ENCODE measurements around the gene FNDC7.
"Not testable (repeated sequence)": the region's sequence is repeated elsewhere in the genome, so short reads cannot be mapped to it uniquely, and the experiment has no call there.

The FNDC7 gene, protein sequence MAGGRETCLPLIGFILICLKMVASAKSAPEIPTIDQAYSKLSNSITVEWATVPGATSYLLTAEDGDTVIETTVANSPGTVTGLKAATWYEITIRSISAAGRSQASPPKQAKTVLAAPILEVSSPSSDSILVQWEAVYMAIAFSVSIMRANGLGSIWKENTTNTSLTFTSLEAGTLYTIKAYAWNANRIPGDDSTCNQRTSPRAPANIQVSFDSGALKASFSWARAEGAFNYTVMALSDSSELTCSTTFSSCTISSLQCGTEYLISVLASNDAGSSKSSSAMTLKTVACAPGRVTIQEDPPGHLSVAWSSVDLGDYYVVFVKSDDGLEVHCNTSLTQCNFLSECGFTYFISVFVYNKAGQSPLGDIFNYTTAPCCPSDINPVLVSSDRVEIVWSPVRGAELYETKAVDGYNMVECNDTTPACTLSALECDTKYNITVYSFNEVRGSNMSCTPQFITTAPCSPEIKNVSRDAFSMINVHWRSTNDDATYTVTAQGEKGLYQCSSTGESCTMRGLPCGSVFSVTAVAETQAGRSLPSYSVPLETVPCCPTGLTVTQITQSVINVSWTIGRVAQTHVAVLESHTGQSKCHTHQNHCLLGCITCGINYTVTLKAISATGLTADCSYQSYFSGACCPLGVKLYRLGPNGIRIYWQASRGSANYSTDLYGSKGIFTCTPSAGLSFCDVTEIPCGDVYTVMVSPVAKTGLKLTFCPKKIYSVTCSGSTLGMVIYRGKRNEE

DNA sequence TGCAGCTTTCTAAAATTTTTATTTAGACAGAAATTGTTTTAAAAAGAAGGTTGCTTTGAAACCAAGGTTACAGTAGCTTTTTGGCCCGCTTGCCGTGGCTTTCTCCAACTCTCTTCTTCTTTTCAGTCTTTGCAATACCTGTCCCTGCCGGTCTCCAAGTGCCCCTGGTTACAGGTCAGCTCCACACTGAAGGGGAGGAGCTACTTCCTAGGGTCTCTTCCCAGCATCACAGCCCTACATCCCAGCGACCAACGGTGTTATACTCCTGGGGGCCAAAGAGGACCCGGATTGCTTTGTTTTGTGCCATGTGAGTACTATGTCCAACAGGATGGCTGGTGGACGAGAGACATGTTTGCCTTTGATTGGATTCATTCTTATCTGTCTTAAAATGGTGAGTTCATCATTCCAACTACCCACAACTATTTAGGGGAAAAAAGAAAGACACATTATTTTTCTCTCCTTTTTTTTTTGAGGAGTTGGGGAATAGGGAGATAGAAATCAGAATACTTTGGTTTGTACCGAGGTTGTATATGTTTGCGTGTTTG is at the start of gene FNDC7:
Gene FNDC7 (plus strand): TSS at position 303 of the 545 bp plus-strand sequence. CDS start 26 bp downstream, at position 329.
- DNase-seq: no peak

DNA sequence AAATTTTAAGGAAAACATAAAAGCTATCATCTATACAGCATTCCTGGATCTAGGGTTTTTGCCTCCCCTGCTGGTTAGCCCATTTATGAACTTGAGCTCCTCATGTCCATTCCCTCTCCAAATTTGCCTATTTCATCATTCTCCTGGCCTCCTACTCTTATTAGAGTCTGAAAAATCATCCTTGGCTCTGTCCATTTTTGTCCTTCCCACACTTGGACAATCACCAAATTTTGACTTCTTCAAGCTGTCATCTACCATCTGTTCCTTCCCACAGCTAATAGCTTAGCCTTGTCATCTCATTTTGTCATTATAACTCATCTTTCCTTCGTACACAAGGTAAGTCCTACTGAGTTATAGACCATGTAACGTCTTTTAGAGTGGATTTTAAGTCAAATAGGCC is 49.6 kb upstream of the FNDC7 start:
- DNase-seq: peak; percentile 60

DNA sequence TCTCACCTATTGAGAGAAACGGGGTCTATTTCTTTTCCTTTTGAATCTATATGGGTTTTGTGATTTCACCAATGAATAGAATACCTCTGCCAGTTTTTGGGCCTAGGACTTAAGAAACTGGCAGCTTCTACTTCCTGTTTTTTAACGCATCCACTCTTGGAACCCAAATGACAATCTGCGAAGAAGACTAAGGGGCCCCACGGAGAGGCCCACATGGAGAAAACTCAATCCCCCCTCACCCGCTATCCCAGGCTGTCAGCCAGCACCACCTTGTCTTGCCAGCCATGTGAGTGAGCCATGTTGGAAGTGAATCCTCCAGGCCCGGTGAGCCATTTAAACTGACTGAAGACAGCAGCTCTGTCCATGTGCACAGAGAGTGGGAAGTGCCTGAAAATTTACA is 48.2 kb upstream of the FNDC7 start:
- no peak for DNase-seq

DNA sequence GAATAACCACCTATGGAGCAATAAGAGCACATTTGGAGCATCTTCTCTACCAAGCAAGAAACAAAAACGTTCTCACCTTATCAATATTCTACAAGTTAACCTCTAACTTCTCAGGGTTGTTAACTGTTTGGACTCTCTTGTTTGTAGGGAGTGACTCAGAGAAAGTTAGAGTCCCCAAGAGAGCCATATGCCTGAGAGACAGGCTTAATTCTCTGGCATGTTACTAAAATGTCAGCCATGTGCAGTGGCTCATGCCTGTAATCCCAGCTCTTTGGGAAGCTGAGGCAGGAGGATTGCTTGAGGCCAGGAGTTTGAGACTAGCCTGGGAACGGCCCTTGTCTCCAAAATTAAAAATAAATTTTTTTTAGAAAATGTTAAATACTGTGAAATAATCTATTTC is 47.6 kb upstream of the FNDC7 start:
- no peak for DNase-seq

DNA sequence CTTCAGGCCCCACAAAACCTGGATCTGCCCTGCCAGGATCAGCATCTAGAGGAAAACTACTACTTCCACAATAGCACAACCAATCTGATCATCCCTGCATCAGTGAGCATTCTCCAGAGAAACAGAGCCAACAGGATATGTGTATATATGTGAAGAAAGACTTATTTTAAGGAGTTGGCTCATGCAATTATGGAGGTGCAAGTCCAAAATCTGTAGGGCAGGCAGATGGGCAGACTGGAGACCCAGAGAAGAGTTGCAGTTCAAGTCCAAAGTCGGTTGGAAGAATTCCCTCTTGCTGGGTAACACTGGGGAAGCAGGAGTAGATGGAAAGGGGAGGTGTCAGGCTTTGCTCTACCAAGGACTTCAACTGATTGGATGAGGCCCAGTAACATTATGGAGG is 46.9 kb upstream of the FNDC7 start:
- DNase-seq: no peak

DNA sequence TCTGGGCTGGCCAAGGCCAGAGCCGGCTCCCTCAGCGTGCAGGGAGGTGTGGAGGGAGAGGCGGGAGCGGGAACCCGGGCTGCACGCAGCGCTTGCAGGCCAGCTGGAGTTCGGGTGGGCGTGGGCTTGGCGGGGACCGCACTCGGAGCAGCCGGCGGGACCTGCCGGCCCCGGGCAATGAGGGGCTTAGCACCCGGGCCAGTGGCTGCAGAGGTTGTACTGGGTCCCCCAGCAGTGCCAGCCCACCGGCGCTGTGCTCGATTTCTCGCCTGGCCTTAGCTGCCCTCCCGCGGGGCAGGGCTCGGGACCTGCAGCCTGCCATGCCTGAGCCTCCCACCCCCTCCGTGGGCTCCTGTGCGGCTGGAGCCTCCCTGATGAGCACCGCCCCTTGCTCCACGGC is 45.3 kb upstream of the FNDC7 start:
- not testable (repeated sequence) for DNase-seq

DNA sequence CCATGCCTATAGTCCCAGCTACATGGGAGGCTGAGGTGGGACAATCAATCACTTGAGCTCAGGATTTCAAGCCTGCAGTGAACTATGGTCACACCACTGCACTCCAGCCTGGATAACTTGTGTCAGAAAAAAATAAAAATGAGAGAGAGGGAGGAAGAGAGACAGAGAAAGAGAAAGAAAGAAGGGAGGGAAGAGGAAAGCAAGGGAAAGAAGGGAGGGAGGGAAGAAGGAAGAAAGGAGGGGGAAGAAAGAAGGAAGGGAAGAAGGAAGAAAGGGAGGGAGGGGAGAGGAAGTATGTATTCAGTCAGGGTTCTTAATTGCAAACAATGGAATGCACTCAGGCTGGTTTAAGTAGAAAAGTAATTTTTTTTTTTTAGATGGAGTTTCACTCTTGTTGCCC is 43.9 kb upstream of the FNDC7 start:
- no peak for DNase-seq

DNA sequence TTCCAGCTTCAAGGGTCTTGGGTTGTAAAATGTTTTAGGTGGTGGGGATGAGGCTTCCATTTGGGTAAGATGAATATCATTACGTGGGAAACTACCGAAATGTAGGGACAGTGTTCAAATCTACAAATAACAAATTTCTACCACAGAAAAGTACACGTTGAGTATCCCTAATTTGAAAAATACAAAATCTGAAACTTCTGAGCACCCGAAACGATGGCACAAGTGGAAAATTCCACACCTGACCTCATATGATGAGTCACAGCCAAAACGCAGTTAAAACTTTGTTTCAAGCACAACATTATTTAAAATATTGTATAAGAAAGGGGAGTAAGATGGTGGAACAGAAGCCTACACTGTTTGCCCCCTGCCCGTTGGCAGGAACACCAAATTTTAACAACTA is 43.0 kb upstream of the FNDC7 start:
- no peak for DNase-seq

DNA sequence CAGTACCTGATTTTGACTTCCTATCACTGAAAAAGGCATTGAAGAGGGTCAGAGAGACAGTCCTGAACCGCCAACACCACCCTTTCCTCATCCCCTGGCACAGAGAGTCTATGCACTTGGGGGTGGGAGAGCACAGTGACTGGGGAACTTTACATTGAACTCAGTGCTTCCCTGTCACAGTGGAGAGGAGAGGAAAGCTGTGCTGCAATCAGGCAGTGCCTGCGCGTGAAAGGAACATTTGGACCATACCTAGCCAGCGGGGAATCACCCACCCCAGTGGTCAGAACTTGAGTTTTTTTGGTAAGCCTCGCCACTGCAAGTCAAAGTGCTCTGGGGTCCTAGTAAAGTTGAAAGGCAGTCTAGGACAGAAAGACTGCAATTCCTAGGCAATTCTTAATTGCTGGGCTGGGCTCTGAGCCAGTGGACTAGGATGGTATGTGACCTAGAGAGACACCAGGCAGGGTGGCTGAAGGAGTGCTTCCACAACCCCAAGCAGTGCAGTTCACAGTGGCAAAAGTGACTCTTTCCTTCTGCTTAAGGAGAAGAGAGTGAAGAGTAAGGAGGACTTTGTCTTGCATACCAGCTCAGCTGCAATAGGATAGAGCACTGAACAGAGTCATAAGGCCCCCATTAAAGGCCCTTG is 42.5 kb upstream of the FNDC7 start:
- no peak for DNase-seq

DNA sequence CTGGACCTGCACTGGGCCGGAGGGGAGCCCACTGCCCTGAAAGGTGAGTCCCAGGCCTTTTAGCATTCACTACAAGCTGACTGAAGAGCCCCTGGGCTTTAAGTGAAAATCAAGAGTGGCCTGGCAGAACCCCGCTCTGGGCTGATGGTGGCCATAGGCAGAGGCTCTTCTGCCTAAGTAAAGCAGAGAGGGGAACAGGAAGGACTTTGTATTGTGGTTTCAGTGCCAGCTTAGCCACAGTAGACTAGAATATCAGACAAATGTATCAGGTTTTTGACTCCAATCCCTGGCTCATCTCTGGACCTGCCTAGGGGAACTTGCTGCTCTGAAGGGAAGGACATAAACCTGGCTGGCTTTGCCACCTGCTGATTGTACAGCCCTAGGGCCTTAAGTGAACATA is 41.6 kb upstream of the FNDC7 start:
- DNase-seq: no peak

DNA sequence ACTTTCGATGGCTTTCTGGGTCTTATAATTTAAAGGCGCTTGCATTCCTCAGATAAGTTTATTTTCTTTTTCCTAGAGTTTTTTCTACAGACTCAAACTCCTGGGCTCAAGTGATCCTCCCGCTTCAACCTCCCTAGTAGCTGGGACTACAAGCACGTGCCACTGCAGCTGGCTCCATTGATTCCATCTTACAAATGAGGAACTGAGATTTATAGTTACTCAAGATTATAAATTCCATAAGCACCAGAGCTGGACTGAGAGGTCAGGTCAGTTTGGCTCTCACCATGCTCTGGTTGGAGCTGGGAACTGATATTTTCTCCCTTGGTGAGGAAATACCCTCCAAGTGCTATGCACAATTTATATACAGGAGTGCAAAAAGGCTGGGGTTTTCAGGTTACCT is 34.0 kb upstream of the FNDC7 start:
- no peak for DNase-seq

DNA sequence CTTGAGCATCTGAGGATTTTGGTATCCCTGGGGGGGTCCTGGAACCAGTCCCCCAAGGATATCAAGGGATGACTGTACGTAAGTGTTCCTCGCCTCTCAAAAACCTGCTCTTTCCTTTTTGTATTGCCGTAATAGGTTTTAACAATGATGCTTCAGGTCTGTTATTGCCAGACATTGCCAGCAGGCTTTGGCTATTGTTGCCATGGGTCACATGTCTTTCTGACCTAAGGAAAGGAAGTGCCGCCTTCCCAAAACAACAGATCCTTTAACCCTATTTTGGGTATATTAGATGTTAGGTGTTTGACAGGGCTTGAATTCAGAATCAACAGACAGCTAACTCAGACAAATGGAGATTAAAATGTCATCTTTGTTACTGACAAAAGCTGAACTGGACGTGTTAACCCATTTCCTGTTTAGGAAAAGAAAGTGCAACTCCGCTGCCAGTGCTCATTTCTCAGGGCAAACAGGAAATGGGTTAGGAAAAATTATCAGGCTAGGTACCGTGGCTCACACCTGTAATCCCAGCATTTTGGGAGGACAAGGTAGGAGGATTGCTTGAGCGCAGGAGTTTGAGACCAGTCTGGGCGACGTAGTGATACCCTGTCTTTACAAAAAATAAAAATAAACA is 33.0 kb upstream of the FNDC7 start:
- no peak for DNase-seq

DNA sequence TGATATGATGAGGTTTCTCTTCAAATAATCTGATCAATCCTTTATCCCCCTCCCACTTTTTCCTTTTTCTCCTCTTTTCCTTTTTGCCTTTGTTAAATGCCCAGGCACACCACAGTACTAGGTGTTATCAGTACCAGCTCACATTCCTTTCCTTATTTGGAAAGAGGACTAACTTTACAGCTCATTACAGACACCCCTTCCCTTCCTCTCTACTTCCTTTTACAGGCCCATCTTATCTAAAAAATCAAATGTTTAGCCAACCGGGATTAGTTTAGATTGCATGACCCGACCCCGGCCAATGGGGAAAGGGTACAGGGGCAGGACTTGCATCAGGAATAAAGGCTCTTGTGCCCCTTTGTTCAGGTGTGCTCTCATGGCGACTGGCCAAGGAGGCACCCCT is 31.0 kb upstream of the FNDC7 start:
- not testable (repeated sequence) for DNase-seq

DNA sequence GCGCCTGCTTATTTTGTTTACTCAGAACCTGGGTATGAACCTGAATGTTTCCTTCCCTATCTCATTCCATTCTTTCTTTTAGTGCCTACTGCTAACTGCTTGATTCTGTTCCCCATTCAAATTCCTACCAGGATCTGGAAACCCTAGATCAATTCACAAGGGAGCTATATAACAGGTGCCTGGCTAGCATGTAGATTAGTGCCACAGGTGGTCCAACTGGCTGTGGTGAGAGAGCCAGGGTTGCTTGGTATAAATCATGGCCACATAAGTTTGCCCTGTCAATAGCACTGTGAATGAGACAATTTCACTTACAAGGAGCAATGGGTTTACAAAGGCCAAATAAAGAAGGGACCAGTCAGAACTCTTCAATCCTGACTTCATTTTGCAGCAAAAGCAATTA is 27.2 kb upstream of the FNDC7 start:
- DNase-seq: no peak

DNA sequence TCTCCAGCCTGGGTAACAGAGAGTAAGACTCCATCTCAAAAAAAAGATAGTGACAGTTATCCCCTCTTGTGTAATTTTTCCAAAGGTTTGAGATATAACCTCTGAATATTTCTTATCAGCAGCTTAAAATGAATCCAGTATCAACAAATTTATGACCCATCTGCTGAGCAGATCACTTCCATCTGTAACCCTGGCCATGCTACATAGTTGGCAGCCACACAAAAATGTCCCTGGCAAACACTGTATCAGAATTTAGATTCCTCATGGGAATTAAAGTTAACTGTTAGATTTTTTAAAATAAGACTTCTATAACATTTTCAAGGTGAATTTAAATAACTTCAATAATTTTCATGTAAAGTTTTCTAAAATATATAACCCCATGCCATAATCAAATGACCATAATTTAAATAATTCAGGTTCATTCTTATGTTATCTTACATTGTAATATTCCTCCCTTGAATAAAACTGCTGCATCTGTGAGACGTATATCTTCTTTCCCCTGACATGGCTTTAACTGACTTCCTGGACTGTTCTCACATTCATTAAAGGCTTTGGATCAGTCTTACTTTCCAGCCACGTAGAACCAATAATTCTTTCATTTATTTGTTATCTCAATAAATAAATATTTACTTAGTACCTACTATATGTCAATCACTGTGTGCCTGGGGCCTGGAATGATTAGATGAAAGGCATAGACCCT is 25.9 kb upstream of the FNDC7 start:
- DNase-seq: no peak

DNA sequence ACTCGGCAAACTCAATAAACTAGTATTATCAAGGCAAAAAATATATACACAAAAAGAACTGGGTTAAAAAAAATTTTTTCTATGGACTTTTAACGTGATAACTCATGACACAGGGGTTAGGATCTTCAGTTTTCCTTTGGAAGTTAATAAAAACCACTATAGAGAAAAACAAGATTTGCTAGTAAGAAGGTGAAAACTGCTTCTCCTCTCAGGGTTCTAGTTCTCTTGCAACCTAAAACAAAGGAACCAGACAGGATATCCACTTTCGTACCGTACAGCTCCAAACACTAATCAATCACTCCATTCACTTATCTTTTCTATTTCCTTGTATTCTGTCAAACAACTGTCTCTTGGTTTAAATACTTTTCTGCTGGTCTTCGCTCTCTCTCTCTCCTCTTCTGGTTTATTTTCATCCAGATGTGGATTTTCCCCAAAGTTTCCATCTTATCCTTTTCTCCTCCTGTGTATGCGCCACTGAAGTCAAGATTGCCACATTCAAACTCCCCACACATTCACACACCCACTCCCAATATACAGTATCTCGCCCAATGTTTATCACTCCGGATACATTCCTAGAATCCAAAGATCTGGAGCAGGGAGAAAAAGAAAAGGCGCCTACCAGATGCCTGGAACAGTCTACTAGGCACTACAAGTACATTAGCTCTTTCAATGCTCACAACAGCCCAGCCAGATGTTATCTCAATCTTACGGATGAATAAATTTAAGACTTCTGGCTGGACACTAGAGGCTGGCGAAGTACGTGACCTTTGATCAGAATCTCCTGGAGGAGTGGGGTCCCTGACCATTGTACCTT is 21.4 kb upstream of the FNDC7 start:
- no peak for DNase-seq

DNA sequence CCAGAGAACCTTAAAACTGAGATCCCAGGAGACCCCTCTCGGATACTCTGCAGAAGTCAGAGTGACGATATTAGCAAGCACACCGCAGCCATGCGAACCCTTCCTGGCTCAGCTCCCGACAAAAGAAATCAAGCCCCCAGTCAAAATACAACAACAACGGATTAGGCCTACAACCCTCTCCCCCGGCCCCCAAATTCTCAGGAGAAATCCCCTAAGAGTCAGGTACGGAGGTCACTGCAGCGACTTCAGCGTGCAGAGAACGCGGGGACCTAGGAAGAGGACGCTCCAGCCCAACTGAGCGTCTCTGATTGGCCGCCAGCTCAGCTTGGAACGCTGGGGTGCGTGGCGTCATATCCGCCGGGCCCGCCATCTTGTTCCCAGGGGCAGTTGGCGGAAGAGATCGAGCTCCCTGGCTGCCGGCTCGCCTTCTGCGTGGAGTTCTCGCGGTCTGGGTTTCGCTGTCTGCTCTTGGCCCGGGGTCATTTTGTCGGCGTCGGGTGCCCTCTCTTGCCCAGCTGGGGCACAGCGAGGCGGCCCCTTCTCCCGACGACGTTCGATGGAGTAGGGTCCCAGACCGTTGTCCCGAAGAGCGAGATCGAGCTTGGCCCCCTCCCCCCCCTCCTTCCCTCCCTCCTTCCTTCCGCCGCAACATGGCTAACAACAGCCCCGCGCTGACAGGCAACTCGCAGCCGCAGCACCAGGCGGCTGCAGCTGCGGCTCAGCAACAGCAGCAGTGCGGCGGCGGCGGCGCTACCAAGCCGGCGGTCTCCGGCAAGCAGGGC is 20.6 kb upstream of the FNDC7 start, which contains the start of gene PRPF38B:
Gene PRPF38B (plus strand): TSS at position 369 of the 782 bp plus-strand sequence. CDS start 282 bp downstream, at position 651.
- DNase-seq: peak; percentile 90

DNA sequence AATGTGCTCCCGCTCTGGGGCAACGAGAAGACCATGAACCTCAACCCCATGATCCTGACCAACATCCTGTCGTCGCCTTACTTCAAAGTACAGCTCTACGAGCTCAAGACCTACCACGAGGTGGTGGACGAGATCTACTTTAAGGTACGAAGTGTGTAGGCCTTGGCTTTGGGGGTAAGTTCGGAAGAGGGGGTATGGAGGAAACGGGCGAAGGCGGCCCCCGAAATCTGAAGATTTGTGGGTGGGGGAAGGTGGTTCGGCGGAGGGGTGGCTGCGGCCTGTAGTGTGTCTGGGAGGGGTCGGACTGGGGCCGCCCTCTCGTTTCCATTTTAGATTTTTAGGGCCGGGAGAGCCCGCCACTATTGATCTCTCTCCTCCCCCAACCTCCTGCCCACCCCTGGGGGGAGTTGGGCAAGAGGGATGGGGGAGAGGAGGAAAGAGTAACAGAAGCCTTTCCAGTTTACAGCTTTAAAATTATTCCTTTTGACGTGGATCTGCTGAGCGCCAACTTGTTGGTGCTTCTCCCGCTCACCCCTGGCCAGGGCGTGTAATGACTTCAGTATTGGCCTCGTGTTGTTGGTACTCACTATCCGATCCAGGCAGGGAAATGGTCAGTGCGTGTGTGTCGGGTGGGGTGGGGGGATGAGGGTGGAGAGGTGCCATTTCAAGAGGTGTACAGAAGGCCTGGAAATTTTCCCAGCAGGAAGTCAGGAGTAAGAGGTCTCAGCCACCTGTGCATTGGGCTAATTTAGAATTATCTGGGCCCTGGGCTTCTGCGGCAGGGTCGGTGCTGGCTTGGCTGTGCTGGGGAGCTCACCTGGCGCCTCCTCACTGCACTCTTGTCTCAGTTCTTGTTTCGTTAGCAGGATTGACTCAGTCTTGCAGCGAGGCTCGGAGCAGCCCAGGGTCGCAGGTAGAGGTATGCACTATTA is 19.7 kb upstream of the FNDC7 start:
- peak; percentile 71 for DNase-seq

DNA sequence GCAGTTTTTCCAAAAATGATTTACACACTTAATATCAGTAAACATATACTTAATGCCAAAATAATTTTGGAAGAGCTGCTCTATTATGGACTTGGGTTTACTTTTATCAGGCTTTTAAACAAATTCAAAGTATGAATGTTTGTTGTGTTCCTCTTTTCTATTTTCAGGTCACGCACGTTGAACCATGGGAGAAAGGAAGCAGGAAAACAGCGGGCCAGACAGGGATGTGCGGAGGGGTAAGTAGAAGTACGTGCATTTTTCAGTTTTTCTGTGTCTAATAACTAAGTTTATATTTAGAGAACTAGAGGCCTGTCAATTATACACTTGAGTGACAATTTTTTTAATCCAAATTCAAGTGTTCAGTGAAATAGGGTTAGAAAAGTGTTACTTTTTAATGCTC is 17.2 kb upstream of the FNDC7 start:
- no peak for DNase-seq
